Activated CD8-positive, alpha-beta T cell treated with anti-CD3 and anti-CD28 coated beads for 36 hours (primary cell): ENCODE data around the gene ROPN1. TPM values are rescaled to one million over a fixed set of nuclear protein-coding genes. Genes with fewer than 3 reads are reported as not detected.

Experiments
- ATAC-seq: fragments of 200-7000 bp; cut with Tn5 transposase; one replicate; pipeline ENCODE4 v1.10.0; 2021; ENCODE audit warnings: mild to moderate bottlenecking, moderate library complexity
- CTCF ChIA-PET: fragments of 350-600 bp; sonication (Branson Sonifier 250); formaldehyde crosslinking; loops from one replicate; lab custom pipeline; 2021; ENCODE audit warnings: antibody characterized with exemption; lab: Charles Lee
- POLR2A ChIA-PET: fragments of 350-600 bp; sonication (Branson Sonifier 250); formaldehyde crosslinking; loops from one replicate; lab custom pipeline; 2021; ENCODE audit warnings: antibody characterized with exemption; lab: Charles Lee
- DNase-seq: peaks from one replicate; pipeline ENCODE4 v3.0.0-alpha.2; 2020
- H3K27ac Mint-ChIP-seq: one replicate; pipeline ENCODE4 v1.8.0; 2021; ENCODE audit warnings: mild to moderate bottlenecking, mixed read lengths
- H3K27me3 Mint-ChIP-seq: one replicate; pipeline ENCODE4 v1.8.0; 2021; ENCODE audit warnings: mixed read lengths
- H3K36me3 Mint-ChIP-seq: one replicate; pipeline ENCODE4 v1.8.0; 2021; ENCODE audit warnings: low read depth, mixed read lengths
- H3K4me1 Mint-ChIP-seq: one replicate; pipeline ENCODE4 v1.8.0; 2021; ENCODE audit warnings: low read depth, mixed read lengths
- H3K4me3 Mint-ChIP-seq: one replicate; pipeline ENCODE4 v1.8.0; 2021; ENCODE audit warnings: mild to moderate bottlenecking, moderate library complexity, mixed read lengths
- H3K9me3 Mint-ChIP-seq: one replicate; pipeline ENCODE4 v1.8.0; 2021; ENCODE audit warnings: mixed read lengths
- CTCF ChIP-seq: fragments of 200-600 bp; IDR thresholded peaks from one replicate; pipeline ENCODE4 v1.8.0; 2022; ENCODE audit warnings: antibody characterized with exemption, mild to moderate bottlenecking
- intact Hi-C: fragments of 100-400 bp; cut with micrococcal nuclease; formaldehyde crosslinking; loops from one replicate; pipeline ENCODE4 v1.10.0; 2022
- total RNA-seq, 2 experiments: library from RNA; stranded (reverse); gene quantifications; one replicate each; pipeline ENCODE4 v1.2.3, GENCODE V29; 2021

Gene ROPN1
- total RNA-seq, 2 experiments from 2014 or later, result not detected

DNA sequence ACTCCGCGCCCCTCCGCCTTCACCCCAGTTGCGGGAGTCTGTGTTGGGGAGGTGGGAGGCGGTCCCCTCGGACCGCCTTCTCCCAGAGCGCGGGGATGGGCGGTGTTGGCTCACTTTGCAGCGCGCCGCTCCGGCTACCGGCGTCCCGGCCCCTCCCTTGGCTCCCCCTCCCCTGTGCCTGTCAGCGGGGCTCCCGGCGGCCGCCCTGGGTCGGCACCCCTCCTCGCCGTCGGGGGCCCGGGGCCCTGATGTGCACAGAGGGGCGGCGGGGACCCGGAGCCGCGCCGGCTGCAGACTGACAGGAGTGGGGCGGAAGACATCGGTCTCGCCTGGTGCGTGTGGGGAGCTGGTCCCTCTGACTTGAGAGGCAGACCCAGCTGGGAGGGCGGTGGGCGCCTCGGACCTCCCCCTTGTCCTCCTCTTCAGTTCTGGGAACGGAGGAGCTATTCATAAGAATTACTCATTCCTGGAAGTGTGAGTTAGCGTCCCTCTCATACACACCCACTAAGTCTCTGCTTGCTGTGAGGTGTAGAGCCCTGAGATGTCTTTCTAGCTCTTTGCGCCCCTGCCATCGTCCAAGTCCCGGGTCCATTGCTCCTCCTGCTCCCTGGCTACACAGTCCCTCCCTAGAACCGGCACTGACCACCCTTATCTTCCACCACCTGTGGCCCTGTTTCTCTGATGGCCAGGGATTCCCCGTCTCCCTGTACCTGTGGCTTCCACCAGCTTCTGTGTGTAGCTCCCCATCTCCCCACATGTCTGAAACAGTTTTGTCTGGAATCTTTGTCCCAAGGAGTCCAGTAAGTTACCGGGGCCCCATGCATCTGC lies 42.3 kb upstream of the ROPN1 start:
- Mint-ChIP-seq H3K9me3 (no peaks in the 10 kb centered on the region), H3K36me3 (no peaks in the 10 kb centered on the region), H3K4me3 (peak overlapping the region; percentile 57), H3K27ac (no peak overlapping the region), H3K4me1 (peaks cover 10% of the 10 kb centered on the region), H3K27me3 (peaks cover 39% of the 10 kb centered on the region)
- peak; percentile 63 for ATAC-seq
- ChIA-PET CTCF (interaction anchor here (0.8 to 4.4 kb wide), 10 partner anchors 9 to 383 kb away, joined by 3 to 23 read pairs (median 5); no protein-coding TSS in a partner anchor), POLR2A (no interaction called here)
- intact Hi-C loops, result no loop called here
- peak; percentile 52 for DNase-seq
- no peak for TF ChIP-seq CTCF

DNA sequence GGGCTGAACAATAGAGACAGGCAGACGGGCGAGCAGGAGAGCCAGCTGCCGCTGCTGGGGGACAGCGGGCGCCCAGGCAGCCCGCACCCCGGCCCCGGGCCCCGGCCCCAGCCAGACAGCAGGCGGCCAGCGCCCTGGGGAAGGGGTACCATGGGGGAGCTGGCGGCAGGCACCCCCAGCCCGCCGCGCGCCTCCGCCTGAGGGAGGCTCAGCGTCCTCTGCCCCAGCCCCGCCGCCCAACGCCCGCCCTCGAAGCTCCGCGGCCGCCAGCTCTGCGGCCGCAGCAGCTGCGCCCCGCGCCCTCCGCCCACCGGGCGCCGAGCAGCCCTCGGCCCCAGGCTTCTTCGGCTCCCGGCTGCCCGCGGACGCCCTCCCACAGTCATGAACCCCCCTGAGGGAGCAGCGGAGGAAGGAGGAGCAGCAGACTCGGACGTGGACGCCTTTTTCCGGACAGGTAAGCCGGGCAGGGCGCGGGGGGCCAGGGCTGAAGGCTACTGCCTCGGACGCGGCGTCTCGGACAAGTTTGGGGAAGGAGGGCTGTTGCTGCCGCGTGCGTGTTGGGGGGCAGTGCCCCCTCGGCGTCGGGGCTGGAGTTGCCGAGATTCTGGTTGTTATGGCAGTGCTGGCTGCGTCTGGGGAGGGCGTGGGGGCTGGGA lies 41.6 kb upstream of the ROPN1 start, which contains the start of gene KALRN:
KALRN (plus strand) TSS at position 10 of the 656 bp plus-strand sequence.
- Mint-ChIP-seq H3K9me3 (no peaks in the 10 kb centered on the region), H3K4me3 (peak within 1 kb of the TSS; percentile 58), H3K4me1 (peaks cover 10% of the 10 kb centered on the region), H3K36me3 (no peaks in the 10 kb centered on the region), H3K27ac (no peak within 1 kb of the TSS), H3K27me3 (peaks cover 42% of the 10 kb centered on the region)
- CTCF ChIA-PET, result interaction anchor here (0.7 to 4.4 kb wide), 24 partner anchors 8 to 515 kb away, joined by 3 to 23 read pairs (median 4); no protein-coding TSS in a partner anchor
- POLR2A ChIA-PET, result interaction anchor here (1.3 kb wide), 1 partner anchor 16 kb away, joined by 3 read pairs; no protein-coding TSS in a partner anchor
- intact Hi-C loops, result no loop called here
- DNase-seq, result no peak
- TF ChIP-seq CTCF, result peak; percentile 53
- peak; percentile 17 for ATAC-seq

GRCh38 chr3:124032881-124033359 lies 41.0 kb upstream of the ROPN1 start:
- DNase-seq (peak; percentile 70), ATAC-seq (peak; percentile 88)
- Mint-ChIP-seq H3K36me3 (no peaks in the 10 kb centered on the region), H3K27me3 (peaks cover 43% of the 10 kb centered on the region), H3K4me1 (peaks cover 10% of the 10 kb centered on the region), H3K4me3 (no peak overlapping the region), H3K27ac (no peak overlapping the region), H3K9me3 (no peaks in the 10 kb centered on the region)
- CTCF ChIA-PET, result interaction anchor here (0.7 to 4.4 kb wide), 25 partner anchors 8 to 516 kb away, joined by 3 to 23 read pairs (median 4); no protein-coding TSS in a partner anchor
- intact Hi-C loops, result no loop called here
- POLR2A ChIA-PET, result interaction anchor here (1.3 kb wide), 1 partner anchor 16 kb away, joined by 3 read pairs; no protein-coding TSS in a partner anchor
- peak; percentile 86 for TF ChIP-seq CTCF

DNA sequence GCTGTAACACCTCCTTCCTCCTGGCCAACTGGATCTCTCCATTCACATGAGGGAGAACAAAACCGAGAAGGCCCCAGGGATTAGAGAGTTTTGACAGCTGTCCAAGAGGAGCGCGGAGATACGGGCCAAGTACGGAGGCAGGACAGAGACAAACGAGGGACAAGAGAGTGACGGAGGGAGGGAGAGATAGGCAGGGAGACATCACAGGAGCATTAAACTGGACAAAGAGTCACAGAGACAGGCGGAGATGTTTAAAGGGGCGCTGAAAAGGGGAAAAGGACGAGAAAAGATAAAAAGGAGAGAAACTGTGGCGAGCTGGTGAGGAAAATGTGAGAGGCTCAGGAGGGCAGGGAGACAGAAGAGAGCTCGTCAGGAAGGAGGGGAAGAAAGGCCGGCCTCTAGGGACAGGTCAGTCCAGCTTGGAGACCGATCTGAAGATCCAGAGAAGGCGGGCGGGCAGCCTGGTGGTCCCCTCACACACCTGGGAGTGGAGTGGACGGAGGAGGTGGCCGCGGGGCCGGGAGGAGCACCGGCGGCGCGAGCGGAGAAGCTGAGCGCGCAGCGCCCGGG lies 40.5 kb upstream of the ROPN1 start:
- peaks cover 10% of the 10 kb centered on the region for H3K4me1 Mint-ChIP-seq
- H3K27ac Mint-ChIP-seq, result no peak overlapping the region
- no peaks in the 10 kb centered on the region for H3K36me3 Mint-ChIP-seq
- TF ChIP-seq CTCF, result no peak
- DNase-seq, result no peak
- ATAC-seq, result no peak
- H3K4me3 Mint-ChIP-seq, result peak overlapping the region; percentile 58
- CTCF ChIA-PET, result interaction anchor here (0.7 to 4.4 kb wide), 19 partner anchors 8 to 516 kb away, joined by 3 to 23 read pairs (median 4); no protein-coding TSS in a partner anchor
- POLR2A ChIA-PET, result interaction anchor here (1.3 kb wide), 1 partner anchor 17 kb away, joined by 3 read pairs; no protein-coding TSS in a partner anchor
- intact Hi-C loops, result no loop called here
- H3K27me3 Mint-ChIP-seq, result peaks cover 43% of the 10 kb centered on the region
- no peaks in the 10 kb centered on the region for H3K9me3 Mint-ChIP-seq
